Fibroblast of lung (primary cell): ENCODE results near the gene BBX. TPM values are rescaled to one million over a fixed set of nuclear protein-coding genes. Genes with fewer than 3 reads are reported as not detected.
"Not testable (repeated sequence)": the region's sequence is repeated elsewhere in the genome, so short reads cannot be mapped to it uniquely, and the experiment has no call there.

Source experiments
- DNase-seq, 2 donors: peaks; one replicate each; pipeline versions ENCODE4 v3.0.0 to v3.0.0-alpha.2; 2010; ENCODE audit warnings: low read depth in 2 of 2
- H2AFZ ChIP-seq: 2 replicates; pipeline ENCODE4 v1.5.1; 2012; ENCODE audit warnings: low read length, control low read depth, inconsistent platforms
- H3K27ac ChIP-seq: 2 replicates; pipeline ENCODE4 v1.5.1; 2011; ENCODE audit warnings: low read length, control low read depth; ENCODE audit not compliant: insufficient read depth
- H3K27me3 ChIP-seq: 2 replicates; pipeline ENCODE4 v1.5.1; 2011; ENCODE audit warnings: mild to moderate bottlenecking, low read length; ENCODE audit not compliant: control insufficient read depth, insufficient read depth
- H3K36me3 ChIP-seq: 2 replicates; pipeline ENCODE4 v1.5.1; 2011; ENCODE audit warnings: low read length; ENCODE audit not compliant: control insufficient read depth, insufficient read depth
- H3K4me1 ChIP-seq: 2 replicates; pipeline ENCODE4 v1.5.1; 2011; ENCODE audit warnings: low read length; ENCODE audit not compliant: control insufficient read depth, insufficient read depth; ENCODE audit errors: extremely low read depth
- H3K4me2 ChIP-seq: 2 replicates; pipeline ENCODE4 v1.5.1; 2011; ENCODE audit warnings: low read length, control low read depth; ENCODE audit not compliant: insufficient read depth; ENCODE audit errors: extremely low read depth
- H3K4me3 ChIP-seq, 4 experiments: fragments of 200-600 bp in 1 of 4; sonication (generic) in 1 of 4; replicated peaks in 1 of 4; 2 replicates each; pipeline ENCODE4 v1.5.1; 2011 to 2016; ENCODE audit warnings: low read length in 4 of 4, low read depth in 3 of 4, mild to moderate bottlenecking in 3 of 4, control low read depth in 2 of 4, inconsistent platforms in 1 of 4, mixed read lengths in 1 of 4; ENCODE audit not compliant: insufficient read depth in 1 of 4; ENCODE audit errors: control extremely low read depth in 1 of 4
- H3K79me2 ChIP-seq: 2 replicates; pipeline ENCODE4 v1.5.1; 2012; ENCODE audit warnings: mild to moderate bottlenecking, low read length, inconsistent platforms; ENCODE audit not compliant: control insufficient read depth, insufficient read depth
- H3K9ac ChIP-seq: 2 replicates; pipeline ENCODE4 v1.5.1; 2011; ENCODE audit warnings: mild to moderate bottlenecking, low read length, control low read depth; ENCODE audit not compliant: insufficient read depth
- H3K9me3 ChIP-seq: 2 replicates; pipeline ENCODE4 v1.5.1; 2012; ENCODE audit warnings: low read depth, low read length; ENCODE audit not compliant: control insufficient read depth, insufficient read depth
- H4K20me1 ChIP-seq: 2 replicates; pipeline ENCODE4 v1.5.1; 2011; ENCODE audit warnings: low read length; ENCODE audit not compliant: control insufficient read depth, insufficient read depth; ENCODE audit errors: extremely low read depth
- CTCF ChIP-seq, 2 donors: IDR thresholded peaks in 1 of 2; conservative IDR thresholded peaks in 1 of 2; 1 replicate in 1 of 2; 2 replicates in 1 of 2; pipeline ENCODE4 v1.5.1; 2011 to 2012; ENCODE audit warnings: low read length in 2 of 2, control low read depth in 1 of 2, inconsistent platforms in 1 of 2, low read depth in 1 of 2, mild to moderate bottlenecking in 1 of 2
- EZH2 ChIP-seq: IDR thresholded peaks from 2 replicates; pipeline ENCODE4 v1.5.1; 2012; ENCODE audit warnings: low read length, control low read depth, mild to moderate bottlenecking; ENCODE audit errors: missing control alignments
- polyA plus RNA-seq, 2 donors: library from polyadenylated mRNA; depleted of rRNA in 1 of 2; stranded (reverse) in 1 of 2; unstranded in 1 of 2; fragments of >200 nt; gene quantifications; 2 replicates each; pipeline ENCODE4 v1.2.1, GENCODE V29; 2011 to 2012; ENCODE audit warnings: missing spikeins in 1 of 2
- total RNA-seq: library from RNA; depleted of rRNA; stranded (reverse); fragments of >200 nt; gene quantifications from 2 replicates; pipeline ENCODE4 v1.2.1, GENCODE V29; 2014

BBX gene
- total and polyA plus RNA-seq, 2 donors (not counting 1 experiment from before 2014, with no cell fraction given) = 50.0 to 71.2 TPM

GRCh38 chr3:107560166-107560565 lies 37.4 kb downstream of the BBX start:
- H4K20me1 ChIP-seq = no peaks in the 10 kb centered on the region

GRCh38 chr3:107561980-107562379 lies 39.2 kb downstream of the BBX start:
- H3K4me1 ChIP-seq = peaks cover 7% of the 10 kb centered on the region

More at GRCh38 chr3:107560166-107560565, 37.4 kb downstream of the BBX start:
- peaks cover 7% of the 10 kb centered on the region for H3K4me1 ChIP-seq
- H3K36me3 ChIP-seq = no peaks in the 10 kb centered on the region
- H3K9me3 ChIP-seq = no peaks in the 10 kb centered on the region
- H3K4me2 ChIP-seq = no peak overlapping the region
- no peaks in the 10 kb centered on the region for H3K27me3 ChIP-seq
- TF ChIP-seq CTCF (conservative IDR thresholded peaks at IDR 0.05 in 1 of 2, IDR thresholded peaks at IDR 0.05 in 1 of 2; ENCODE audit: low read depth in 1 of 2, low read length in 2 of 2) (no peak), EZH2 (no peak)
- H3K4me3 ChIP-seq = no peak overlapping the region
- no peak for DNase-seq
- no peak overlapping the region for H2AFZ ChIP-seq
- no peak overlapping the region for H3K9ac ChIP-seq
- no peak overlapping the region for H3K27ac ChIP-seq
- no peaks in the 10 kb centered on the region for H3K79me2 ChIP-seq

GRCh38 chr3:107562969-107563529 lies 40.3 kb downstream of the BBX start:
- Histone ChIP-seq H2AFZ (no peak overlapping the region), H3K9me3 (no peaks in the 10 kb centered on the region), H3K36me3 (no peaks in the 10 kb centered on the region), H3K27me3 (no peaks in the 10 kb centered on the region), H4K20me1 (no peaks in the 10 kb centered on the region), H3K4me1 (peaks cover 7% of the 10 kb centered on the region), H3K27ac (no peak overlapping the region), H3K9ac (no peak overlapping the region), H3K79me2 (no peaks in the 10 kb centered on the region), H3K4me2 (no peak overlapping the region), H3K4me3 (no peak overlapping the region)
- DNase-seq = no peak
- TF ChIP-seq EZH2 = no peak

More at GRCh38 chr3:107561980-107562379, 39.2 kb downstream of the BBX start:
- no peak overlapping the region for H3K27ac ChIP-seq
- H3K36me3 ChIP-seq = no peaks in the 10 kb centered on the region
- no peaks in the 10 kb centered on the region for H3K9me3 ChIP-seq
- peak in 1 of 2 donors; percentile 79 for DNase-seq
- TF ChIP-seq CTCF (conservative IDR thresholded peaks at IDR 0.05 in 1 of 2, IDR thresholded peaks at IDR 0.05 in 1 of 2; ENCODE audit: low read depth in 1 of 2, low read length in 2 of 2) = no peak
- TF ChIP-seq EZH2 = no peak
- no peaks in the 10 kb centered on the region for H3K79me2 ChIP-seq
- H3K27me3 ChIP-seq = no peaks in the 10 kb centered on the region
- H3K4me3 ChIP-seq = no peak overlapping the region
- peak overlapping the region; percentile 60 for H3K4me2 ChIP-seq
- no peak overlapping the region for H3K9ac ChIP-seq
- no peaks in the 10 kb centered on the region for H4K20me1 ChIP-seq
- no peak overlapping the region for H2AFZ ChIP-seq

GRCh38 chr3:107565244-107565643 lies 42.5 kb downstream of the BBX start:
- H3K4me1 ChIP-seq, DNase-seq, H3K79me2 ChIP-seq, H2AFZ ChIP-seq, H3K27ac ChIP-seq, H4K20me1 ChIP-seq, H3K27me3 ChIP-seq, H3K9ac ChIP-seq, H3K4me2 ChIP-seq, H3K4me3 ChIP-seq, H3K36me3 ChIP-seq, H3K9me3 ChIP-seq: not testable (repeated sequence)

GRCh38 chr3:107571089-107571488 lies 48.3 kb downstream of the BBX start:
- not testable (repeated sequence) for H3K9me3 ChIP-seq, H3K27ac ChIP-seq, H3K4me3 ChIP-seq, H3K4me1 ChIP-seq, H3K4me2 ChIP-seq, H3K36me3 ChIP-seq, H3K9ac ChIP-seq, DNase-seq, H3K79me2 ChIP-seq, H3K27me3 ChIP-seq, H4K20me1 ChIP-seq, H2AFZ ChIP-seq
